Measurements from ENCODE around the gene SEPTIN7. TPM values are rescaled to one million over a fixed set of nuclear protein-coding genes. Genes with fewer than 3 reads are reported as not detected.

Gene SEPTIN7
- total and polyA plus RNA-seq, 9 of the 15 experiments (the other 6 are each of a cell fraction or from before 2014, with no cell fraction given) = 95.0 to 268 (median 163) TPM

- no peak for TF ChIP-seq ZNF407 (IDR thresholded peaks at IDR 0.05; ENCODE audit: low read depth)
- no peak for TF ChIP-seq BCOR (IDR thresholded peaks at IDR 0.05)
- no peak for TF ChIP-seq ZNF592 (IDR thresholded peaks at IDR 0.05)
- TF ChIP-seq ZNF778 (CRISPR knock-in tag; IDR thresholded peaks at IDR 0.05) = no peak
- TF ChIP-seq BACH1 (tag; IDR thresholded peaks at IDR 0.05) = no peak; the same call in 1 of the 2 replicates
- TF ChIP-seq POLR2B (IDR thresholded peaks at IDR 0.05; ENCODE audit: low read depth, partially characterized antibody) = peak; percentile 71
- TF ChIP-seq ZNF3 (CRISPR knock-in tag; IDR thresholded peaks at IDR 0.05) = no peak
- no peak for TF ChIP-seq ZNF699 (CRISPR knock-in tag; IDR thresholded peaks at IDR 0.05; ENCODE audit: insufficient replicate concordance)
- TF ChIP-seq SUPT5H (IDR thresholded peaks at IDR 0.05) = peak; percentile 80
- TF ChIP-seq TCFL5 (CRISPR knock-in tag; conservative IDR thresholded peaks at IDR 0.05) = no peak
- TF ChIP-seq MBD1 (CRISPR knock-in tag; IDR thresholded peaks at IDR 0.05) = no peak
- TF ChIP-seq PHTF2 (CRISPR knock-in tag; IDR thresholded peaks at IDR 0.05) = no peak
- TF ChIP-seq NR1H2 (CRISPR knock-in tag; IDR thresholded peaks at IDR 0.05) = no peak
- TF ChIP-seq ZNF146 (CRISPR knock-in tag; IDR thresholded peaks at IDR 0.05; ENCODE audit: unreplicated experiment) = no peak
Observed at GRCh38 chr7:35800718-35801391, at the start of gene SEPTIN7 (continued).

All from K562 (cell line).